SK-MEL-5 (cell line): Measurements from ENCODE around the gene REXO4. TPM values are rescaled to one million over a fixed set of nuclear protein-coding genes. Genes with fewer than 3 reads are reported as not detected.

Experiments used
- DNase-seq: peaks from one replicate; pipeline ENCODE4 v3.0.0-alpha.2; 2016; ENCODE audit warnings: low read depth, low spot score
- in situ Hi-C: cut with HindIII; loops from 2 replicates; pipeline ENCODE4 v1.10.0; 2016; ENCODE audit warnings: low sequenced_read_pairs, high pct_unique_total_duplicates, low pct_unique_long_range_greater_than_20kb
- total RNA-seq: library from RNA; depleted of rRNA; stranded (reverse); fragments of >200 nt; shearing (Covaris generic); gene quantifications from 2 replicates; pipeline ENCODE4 v1.2.3, GENCODE V29; 2014

REXO4 gene
- total RNA-seq, 1 experiment from 2014 or later, result 29.2 TPM

GRCh38 chr9:133427658-133428348 lies 10.0 kb upstream of the REXO4 start:
- in situ Hi-C loops, result no loop called here

GRCh38 chr9:133426011-133426410 lies 8.2 kb upstream of the REXO4 start:
- no peak for DNase-seq
- in situ Hi-C loops, result no loop called here

More at GRCh38 chr9:133427658-133428348, 10.0 kb upstream of the REXO4 start:
- DNase-seq, result no peak

GRCh38 chr9:133425049-133425632 lies 7.3 kb upstream of the REXO4 start:
- in situ Hi-C loops, result no loop called here
- no peak for DNase-seq

- in situ Hi-C loops, result no loop called here
Measured at GRCh38 chr9:133424187-133424586, 6.4 kb upstream of the REXO4 start.

GRCh38 chr9:133423216-133423615 lies 5.4 kb upstream of the REXO4 start:
- no peak for DNase-seq
- in situ Hi-C loops, result no loop called here

More at GRCh38 chr9:133424187-133424586, 6.4 kb upstream of the REXO4 start:
- DNase-seq, result no peak

- in situ Hi-C loops, result no loop called here
- DNase-seq, result peak; percentile 37
Measured at GRCh38 chr9:133421615-133422542, 4.1 kb upstream of the REXO4 start, which contains the start of gene ADAMTS13. TSS of gene ADAMTS13 (plus strand) at chr9:133422367. CDS start at chr9:133422444, 77 bp downstream.

- peak; percentile 44 for DNase-seq
- in situ Hi-C loops, result no loop called here
Measured at GRCh38 chr9:133420392-133420827, 2.6 kb upstream of the REXO4 start.

GRCh38 chr9:133419005-133419404 lies 1.2 kb upstream of the REXO4 start:
- in situ Hi-C loops, result no loop called here
- no peak for DNase-seq

GRCh38 chr9:133415170-133415569 lies 2.6 kb downstream of the REXO4 start:
- no peak for DNase-seq
- in situ Hi-C loops, result no loop called here

- no peak for DNase-seq
- in situ Hi-C loops, result no loop called here
Measured at GRCh38 chr9:133408042-133408441, 9.8 kb downstream of the REXO4 start.

- peak; percentile 85 for DNase-seq
- in situ Hi-C loops, result no loop called here
Measured at GRCh38 chr9:133406480-133407307, 11.1 kb downstream of the REXO4 start.

GRCh38 chr9:133405508-133406438 lies 12.0 kb downstream of the REXO4 start:
- in situ Hi-C loops, result no loop called here

GRCh38 chr9:133404454-133405002 lies 13.3 kb downstream of the REXO4 start:
- DNase-seq, result no peak
- in situ Hi-C loops, result no loop called here

More at GRCh38 chr9:133405508-133406438, 12.0 kb downstream of the REXO4 start:
- no peak for DNase-seq

- DNase-seq, result peak; percentile 77
- in situ Hi-C loops, result no loop called here
Measured at GRCh38 chr9:133403766-133404453, 13.9 kb downstream of the REXO4 start.

- in situ Hi-C loops, result no loop called here
- DNase-seq, result no peak
Measured at GRCh38 chr9:133402689-133403088, 15.1 kb downstream of the REXO4 start.

GRCh38 chr9:133401588-133401987 lies 16.2 kb downstream of the REXO4 start:
- DNase-seq, result no peak
- in situ Hi-C loops, result no loop called here
